HG03280 (cell line): Measurements from ENCODE around the gene ZEB1.
"Not testable (repeated sequence)": the region's sequence is repeated elsewhere in the genome, so short reads cannot be mapped to it uniquely, and the experiment has no call there.

Experiments used
- ATAC-seq: cut with Tn5 transposase; IDR thresholded peaks from one replicate; pipeline ENCODE4 v1.9.1; 2021; ENCODE audit warnings: mild to moderate bottlenecking, moderate library complexity; ENCODE audit not compliant: unreplicated experiment

Gene ZEB1

GRCh38 chr10:31318382-31318853, 598 bp upstream of the ZEB1 start:
- peak; percentile 73 for ATAC-seq

GRCh38 chr10:31319602-31320549, 860 bp downstream of the ZEB1 start:
- peak; percentile 26 for ATAC-seq

- ATAC-seq, result no peak
These were observed 1.7 kb downstream of the ZEB1 start for GRCh38 chr10:31320550-31321211.

DNA sequence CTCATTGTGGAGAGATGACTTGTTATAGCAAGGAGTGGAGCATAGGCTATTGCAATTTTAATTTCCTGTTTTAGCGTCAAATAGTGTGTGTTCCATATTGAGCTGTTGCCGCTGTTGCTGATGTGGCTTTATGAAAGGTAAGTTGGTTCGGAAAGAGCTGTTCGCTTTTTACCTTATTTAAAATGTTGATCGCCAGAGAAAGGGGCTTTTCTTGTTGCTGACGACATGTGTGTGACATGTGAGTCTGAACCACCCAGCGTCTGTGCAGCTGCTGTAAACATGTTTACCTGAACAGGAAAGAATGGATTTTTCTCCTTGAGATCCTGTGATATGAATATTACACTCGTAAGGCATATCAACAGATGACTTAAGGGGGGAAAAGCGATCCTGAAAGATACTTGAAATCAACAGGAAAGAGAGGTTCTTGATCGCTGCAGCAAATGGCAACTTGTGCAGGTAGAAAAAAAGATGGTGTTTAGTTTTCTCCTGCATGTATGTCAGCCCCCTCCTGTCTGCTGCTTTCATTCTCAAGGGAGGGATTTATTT, 2.5 kb downstream of the ZEB1 start:
- ATAC-seq, result no peak

DNA sequence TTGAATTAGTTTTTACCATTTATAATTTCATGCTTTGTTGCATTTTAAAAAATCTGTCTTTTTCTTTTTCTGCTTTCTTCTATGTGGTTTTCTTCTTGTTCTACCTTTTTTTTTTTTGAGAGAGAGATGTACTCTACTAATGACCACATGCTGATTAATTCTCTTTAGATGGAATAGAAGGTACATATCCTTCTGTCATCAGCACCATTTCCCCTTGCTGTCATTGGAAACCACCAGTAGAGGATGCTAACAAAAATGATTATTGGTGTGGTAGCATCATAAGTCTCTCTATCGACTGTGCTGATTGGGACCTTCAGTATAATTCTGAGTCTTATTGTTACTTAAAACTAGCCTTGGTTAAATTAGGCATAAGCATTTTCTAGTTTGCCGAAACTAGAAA, 3.6 kb downstream of the ZEB1 start:
- ATAC-seq, result no peak

DNA sequence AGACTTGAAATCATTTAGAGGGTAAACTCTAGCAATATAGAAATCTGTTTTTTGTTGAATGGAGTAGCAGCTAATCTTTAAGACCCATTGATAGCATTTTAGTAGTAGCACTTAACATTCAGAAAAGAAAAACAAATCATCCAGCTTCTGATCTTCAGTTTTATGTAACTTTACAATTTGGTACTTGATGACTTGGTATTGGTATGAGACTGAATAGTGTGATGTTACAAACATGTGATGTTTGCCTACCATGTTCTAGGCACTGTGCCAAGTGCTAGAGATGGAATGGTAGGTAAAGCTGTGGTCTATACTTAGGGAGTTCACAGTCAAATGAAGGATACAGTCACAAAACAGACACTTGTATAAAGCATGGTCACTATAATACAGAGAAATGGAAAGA, 21.3 kb downstream of the ZEB1 start:
- ATAC-seq, result no peak

DNA sequence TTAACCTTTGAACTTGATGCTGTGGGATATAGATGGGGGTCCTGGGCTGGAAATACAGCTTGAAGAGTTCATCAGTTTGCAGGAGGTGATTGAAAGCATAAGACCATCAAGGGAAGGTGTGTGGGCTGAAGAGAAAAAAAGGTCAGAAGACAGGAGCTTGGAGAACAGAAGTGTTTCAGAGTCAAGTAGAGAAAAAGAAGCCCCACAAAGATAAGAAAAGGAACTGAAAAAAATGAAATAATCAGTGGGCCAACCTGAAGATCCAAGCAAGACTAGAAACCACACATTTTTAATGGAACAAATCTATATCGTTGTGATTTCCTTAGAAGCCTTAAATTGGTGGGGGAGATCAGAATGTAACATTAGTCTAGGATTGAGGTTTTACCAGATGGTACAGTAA, 22.5 kb downstream of the ZEB1 start:
- ATAC-seq, result no peak

DNA sequence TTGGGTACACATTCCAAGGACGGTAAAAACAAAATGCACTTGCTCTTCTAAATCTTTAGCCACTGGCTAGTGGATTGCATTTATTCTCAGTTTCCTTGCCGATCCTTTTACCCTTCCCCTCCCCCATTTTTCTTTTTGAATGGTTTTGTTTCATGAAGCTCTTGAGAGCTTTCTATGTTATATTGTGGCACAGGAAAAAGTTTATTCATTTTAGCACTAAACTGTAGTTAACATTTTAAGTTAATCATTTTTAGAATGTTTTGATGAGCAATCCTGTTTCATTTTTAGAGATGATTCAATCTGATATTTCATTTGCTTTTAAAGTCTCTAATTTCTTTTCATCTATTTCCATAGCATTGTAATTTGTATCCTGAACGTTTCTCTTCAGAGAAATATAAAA, 24.0 kb downstream of the ZEB1 start:
- ATAC-seq, result no peak

GRCh38 chr10:31343551-31343950, 24.5 kb downstream of the ZEB1 start:
- ATAC-seq, result no peak

DNA sequence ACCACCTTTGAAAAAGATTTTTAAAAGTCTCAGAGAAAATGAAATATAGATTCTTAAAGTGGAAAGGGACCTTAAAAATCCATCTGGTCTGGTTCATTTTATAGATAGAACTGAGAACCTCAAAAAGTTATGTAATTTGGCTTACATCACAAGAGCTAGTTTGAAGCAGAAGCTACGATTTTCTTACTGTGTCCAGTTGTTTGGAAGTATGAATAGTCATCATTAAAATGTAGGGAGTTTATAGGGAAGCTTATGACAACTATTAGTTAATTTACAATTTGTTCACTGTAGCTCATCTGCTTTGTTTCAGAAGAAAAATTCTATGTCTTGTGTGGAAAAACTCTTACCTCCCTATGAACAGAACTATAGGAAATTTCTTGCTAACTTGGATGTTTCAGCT, 26.9 kb downstream of the ZEB1 start:
- ATAC-seq, result no peak

DNA sequence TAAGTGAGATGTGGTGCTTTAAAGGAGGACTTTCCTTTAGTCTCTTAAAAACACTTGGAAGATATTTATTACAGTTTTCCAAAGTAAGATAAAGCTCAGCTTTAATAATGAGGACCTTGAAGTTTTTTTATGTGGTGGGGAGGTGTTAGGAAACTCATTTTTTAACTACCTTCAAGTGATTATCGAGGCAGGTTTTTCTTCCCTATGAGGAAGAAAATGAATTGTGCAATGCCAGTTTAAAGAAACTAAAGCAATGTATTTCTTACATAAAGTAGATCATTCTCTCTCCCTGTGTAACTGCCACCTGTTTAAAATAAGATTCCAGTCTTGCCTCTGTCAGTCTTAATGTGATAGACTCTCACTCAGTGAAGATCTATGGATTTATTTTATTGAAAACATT, 27.9 kb downstream of the ZEB1 start:
- no peak for ATAC-seq

GRCh38 chr10:31347705-31348104, 28.7 kb downstream of the ZEB1 start:
- ATAC-seq, result no peak

DNA sequence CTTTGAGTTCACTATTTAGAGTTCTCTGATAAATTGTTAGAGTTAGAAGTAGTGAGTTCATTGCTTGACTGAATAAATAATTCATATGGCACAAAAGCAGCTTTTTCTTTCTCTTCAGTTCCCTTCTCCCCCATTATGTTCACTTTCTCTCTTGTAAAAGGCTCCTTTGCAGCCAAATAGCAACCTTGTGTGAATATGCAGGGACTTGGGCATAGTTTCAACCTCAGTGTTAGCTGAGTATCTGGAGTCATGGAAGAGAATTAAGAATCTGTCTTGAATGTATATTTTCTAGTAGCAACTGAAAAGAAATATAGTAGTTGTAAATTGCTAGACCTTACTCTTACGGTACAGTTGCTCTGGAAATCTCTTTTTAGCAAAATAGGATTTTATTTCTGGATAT, 31.9 kb downstream of the ZEB1 start:
- no peak for ATAC-seq

- no peak for ATAC-seq
These were observed 33.6 kb downstream of the ZEB1 start for GRCh38 chr10:31352436-31353226.

DNA sequence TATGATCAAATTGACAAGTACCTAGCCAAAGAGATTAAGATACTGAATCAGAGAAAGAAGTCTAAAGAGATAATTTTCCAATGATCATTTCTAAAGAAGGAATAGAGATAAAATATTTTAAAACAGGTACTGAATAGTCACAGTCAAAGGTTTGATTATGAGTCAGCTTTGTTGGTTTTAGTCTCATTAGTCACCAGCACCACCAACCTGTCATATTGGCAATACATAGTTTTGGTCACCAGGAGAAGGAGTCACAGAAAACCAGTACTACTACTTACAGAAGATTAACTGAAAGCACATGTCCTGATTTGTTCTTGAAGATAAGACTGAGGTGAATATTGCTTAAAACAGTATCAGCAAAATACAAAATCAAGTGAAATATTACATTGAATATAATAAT, 34.6 kb downstream of the ZEB1 start:
- ATAC-seq, result peak; percentile 97

DNA sequence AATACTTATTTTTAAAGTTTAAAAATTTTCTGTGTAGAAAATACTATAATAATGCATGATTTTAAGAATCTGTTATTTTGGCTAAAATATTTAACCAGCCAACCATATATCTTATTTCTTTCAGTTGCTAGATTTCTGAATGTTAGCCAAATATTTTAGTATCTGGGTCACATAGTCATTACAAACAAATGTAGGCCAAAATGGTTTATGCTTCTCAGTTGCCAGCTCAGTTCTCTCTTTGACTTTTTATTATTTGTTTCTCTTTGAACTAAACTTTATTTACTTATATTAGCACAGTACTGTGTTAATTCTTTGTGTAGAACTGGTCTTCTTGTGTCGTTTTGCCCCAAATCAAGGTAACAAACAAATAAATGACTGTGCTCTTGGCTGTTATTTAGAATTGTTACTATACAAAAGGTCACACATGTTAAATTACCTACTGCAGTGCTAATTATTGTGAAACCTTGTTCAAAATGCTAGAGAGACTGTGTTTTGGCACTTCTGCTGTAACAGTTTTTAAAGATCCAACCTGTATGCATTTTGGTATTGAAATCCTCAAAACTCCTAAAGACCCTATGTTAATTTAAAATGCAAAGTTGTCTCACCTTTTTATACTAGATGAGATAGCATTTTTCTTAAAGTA, 39.8 kb downstream of the ZEB1 start:
- ATAC-seq, result no peak

DNA sequence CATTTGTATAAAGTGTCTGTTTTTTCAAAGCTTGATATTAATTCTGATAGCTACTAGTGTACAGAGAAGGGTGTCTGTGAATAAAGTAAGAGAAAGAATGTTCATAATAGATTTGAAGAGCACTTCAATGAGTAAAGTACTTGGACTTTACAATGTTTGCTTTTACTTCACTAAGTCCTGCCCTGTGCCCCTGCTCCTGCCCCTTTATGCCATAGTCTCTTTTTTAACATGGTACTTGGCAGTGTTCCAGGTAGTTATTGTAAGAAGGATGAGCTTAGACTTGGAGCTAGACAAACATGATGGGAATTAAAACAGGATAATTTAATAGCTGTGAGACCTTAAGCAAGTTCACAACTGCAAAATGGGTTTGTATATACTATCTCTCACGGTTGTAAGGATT, 41.0 kb downstream of the ZEB1 start:
- ATAC-seq, result no peak

- ATAC-seq, result not testable (repeated sequence)
These were observed 42.5 kb downstream of the ZEB1 start for GRCh38 chr10:31361475-31361874.

DNA sequence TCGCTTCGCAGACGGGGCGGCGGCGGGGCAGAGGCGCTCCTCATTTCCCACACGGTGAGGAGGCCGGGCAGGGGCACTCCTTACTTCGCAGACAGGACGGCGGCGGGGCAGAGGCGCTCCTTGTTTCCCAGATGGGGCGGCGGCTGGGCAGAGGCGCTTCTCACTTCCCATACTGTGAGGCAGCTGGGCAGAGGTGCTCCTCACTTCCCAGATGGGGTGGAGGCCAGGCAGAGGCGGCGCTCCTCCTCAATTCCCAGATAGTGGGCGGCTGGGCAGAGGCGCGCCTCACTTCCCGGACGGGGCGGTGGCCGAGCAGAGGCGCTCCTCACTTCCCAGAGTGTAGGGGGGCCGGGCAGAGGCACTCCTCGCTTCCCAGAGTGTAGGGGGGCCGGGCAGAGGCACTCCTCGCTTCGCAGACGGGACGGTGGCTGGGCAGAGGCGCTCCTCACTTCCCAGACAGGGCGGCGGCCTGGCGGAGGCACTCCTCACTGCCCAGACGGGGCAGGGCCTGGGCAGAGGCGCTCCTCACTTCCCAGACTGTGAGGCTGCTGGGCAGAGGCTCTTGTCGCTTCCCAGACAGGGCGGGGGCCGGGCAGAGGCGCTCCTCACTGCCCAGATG, 43.1 kb downstream of the ZEB1 start:
- ATAC-seq, result no peak

DNA sequence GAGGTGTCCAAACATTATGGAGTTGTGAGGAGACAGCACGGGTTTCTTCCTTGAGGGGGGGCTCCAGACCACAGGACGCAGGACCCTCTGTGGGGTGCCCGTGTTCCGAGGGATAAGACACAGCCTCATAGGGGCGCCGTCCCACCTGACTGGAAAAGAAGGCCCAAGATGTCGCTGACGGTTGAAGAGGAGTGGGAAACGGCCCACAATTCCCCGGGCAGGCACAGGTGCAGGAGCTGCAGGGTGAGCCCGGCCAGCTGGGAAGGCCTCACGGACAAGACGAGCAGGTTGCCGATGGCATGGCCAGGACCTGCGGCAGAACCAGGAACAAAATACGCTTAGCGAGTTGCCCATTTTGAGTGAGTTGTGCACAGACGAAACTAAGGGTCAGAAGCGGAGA, 44.7 kb downstream of the ZEB1 start:
- ATAC-seq, result not testable (repeated sequence)
